Tongue (tissue), 2 donors: ENCODE measurements around the gene TIMM13. TPM values are rescaled to one million over a fixed set of nuclear protein-coding genes. Genes with fewer than 3 reads are reported as not detected.

Experiments
- DNase-seq: peaks from one replicate; pipeline ENCODE4 v3.0.0-alpha.2; 2015
- total RNA-seq: library from RNA; depleted of rRNA; stranded (reverse); fragments of >200 nt; gene quantifications from one replicate; pipeline ENCODE4 v1.2.3, GENCODE V29; 2014

The TIMM13 gene
- total RNA-seq, 1 donor from 2014 or later: 47.2 TPM

GRCh38 chr19:2454962-2455850 is 27.8 kb upstream of the TIMM13 start:
- no peak for DNase-seq

DNA sequence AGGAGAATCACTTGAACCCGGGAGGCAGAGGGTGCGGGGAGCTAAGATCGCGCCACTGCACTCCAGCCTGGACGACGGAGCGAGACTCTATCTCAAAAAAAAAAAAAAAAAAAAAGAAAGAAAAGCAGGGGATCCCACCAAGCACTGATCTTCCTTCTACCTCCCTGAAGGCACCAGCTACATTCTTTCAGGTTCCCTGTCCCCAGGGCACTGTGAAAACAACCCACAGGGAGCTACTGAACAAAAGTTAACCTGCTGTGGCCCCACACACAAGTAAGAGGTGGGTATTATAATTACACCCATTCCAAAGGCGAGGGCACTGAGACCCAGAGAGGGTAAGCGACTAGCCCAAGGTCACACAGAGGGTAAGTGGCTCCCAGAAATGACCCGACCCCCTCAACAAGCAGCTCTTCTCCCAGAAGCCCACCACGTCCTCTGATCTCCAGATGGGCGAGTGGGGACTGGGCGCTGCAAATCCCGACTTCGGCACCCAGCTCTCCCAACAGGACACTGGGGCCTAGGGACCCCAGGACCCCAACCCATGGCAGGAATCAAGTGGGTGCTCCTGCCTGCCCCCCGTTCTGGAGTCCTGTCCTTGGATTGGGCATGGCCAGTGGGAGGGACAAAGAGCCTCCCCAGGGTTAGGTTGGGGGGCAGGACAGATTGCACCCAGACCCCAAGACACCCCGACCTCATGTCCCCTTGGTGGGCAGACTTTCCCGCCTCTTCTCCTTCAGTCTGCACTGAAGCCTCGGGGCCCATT is 27.0 kb upstream of the TIMM13 start:
- no peak for DNase-seq

DNA sequence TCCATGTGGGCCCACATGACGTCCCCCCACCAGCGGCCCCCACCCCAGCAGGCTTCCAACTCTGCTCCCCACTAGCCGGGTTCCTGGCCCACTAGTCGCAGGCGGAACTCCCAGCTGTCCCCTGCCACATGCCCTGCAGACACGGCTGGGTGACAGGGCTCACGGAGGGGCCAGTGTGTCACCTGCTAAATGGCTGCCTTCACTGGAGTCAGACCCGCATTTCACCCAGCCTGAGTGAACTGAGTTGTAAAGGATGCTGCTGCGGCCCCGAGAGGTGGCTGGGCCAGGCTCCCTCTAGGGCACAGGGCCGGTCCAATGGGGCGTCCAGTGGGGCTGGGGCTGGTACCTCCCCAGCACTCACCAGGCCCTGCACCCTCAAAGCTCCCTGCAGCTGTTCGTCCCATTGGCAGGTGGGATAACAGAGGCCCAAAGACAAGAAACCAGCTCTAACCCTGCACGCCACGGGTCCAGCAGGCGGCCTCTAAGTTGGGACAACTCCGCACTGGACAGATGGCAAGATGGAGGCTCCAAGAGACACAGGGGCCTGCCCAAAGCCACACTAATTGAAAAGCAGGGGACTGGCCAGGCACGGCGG is 26.1 kb upstream of the TIMM13 start:
- DNase-seq: no peak

DNA sequence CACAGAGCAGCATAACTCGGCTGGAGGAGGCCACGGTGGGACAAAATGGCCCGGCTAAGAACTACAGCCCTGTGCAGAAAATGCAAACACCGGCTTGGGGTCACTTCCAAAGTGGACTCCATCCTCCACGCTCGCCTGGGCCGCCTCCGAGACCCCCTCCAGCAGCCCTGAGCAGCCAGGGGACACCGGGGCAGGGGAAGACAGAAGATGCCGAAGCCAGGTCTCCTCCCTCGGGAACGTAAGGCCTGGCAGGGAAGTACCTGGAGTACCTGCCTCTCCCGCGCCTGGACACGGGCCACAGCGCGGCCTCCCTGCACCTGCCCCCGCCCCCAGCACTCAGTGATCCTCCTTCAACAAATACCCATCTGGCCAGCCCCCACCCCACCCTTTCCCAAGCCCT is 24.4 kb upstream of the TIMM13 start:
- no peak for DNase-seq

GRCh38 chr19:2451138-2451537 is 23.8 kb upstream of the TIMM13 start:
- no peak for DNase-seq

DNA sequence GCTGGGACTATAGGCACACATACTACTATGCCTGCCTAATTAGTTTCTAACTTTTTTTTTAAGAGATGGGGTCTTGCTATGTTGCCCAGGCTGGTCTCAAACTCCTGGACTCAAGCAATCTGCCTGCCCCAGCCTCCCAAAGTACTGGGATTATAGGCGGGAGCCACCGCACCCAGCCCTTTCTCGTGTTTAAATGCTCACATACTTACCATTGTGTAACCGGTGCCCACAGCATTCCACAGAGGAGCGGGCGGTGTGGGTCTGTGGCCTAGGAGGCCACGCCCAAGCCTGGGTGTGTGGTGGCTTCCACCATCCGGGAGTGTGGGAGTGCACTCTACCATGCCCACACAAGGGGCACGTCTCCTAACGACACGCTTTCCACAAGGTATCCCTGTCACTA is 21.6 kb upstream of the TIMM13 start:
- no peak for DNase-seq

GRCh38 chr19:2446381-2446780 is 19.0 kb upstream of the TIMM13 start:
- DNase-seq: peak; percentile 96

GRCh38 chr19:2444251-2445002 is 17.0 kb upstream of the TIMM13 start:
- DNase-seq: no peak

GRCh38 chr19:2443785-2444182 is 16.4 kb upstream of the TIMM13 start:
- no peak for DNase-seq

DNA sequence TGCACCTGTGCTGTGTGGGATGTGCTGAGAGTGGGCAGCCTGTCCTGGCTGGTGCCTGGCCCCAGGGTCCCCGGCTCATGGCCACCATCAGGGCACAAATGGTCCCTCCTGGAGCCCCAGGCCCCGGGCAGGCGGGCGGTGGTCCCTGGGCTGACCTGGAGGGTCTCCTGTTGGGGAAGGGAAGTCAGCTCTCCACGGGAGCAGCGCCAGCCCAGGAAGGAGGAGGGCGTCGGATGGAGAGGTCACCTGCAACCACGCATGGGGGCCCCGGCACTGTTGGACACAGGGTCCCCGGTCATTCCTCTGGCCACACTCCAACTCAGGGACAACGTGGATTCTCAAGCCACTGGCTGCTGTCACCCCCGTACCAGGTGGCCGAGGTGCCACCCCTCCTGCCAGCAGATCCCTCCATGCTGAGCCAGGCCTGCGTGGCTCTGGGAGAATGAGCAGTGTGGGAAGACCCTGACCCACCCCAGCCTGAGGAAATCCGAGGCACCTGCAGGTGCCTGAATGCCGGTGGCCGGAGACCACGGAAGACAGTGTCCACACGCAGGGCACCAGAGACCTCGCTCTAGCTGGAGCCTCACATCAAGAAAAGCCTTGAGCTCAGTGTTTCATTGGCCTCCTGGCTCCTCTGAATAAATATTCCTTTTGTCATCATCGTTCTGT is 15.9 kb upstream of the TIMM13 start:
- no peak for DNase-seq

DNA sequence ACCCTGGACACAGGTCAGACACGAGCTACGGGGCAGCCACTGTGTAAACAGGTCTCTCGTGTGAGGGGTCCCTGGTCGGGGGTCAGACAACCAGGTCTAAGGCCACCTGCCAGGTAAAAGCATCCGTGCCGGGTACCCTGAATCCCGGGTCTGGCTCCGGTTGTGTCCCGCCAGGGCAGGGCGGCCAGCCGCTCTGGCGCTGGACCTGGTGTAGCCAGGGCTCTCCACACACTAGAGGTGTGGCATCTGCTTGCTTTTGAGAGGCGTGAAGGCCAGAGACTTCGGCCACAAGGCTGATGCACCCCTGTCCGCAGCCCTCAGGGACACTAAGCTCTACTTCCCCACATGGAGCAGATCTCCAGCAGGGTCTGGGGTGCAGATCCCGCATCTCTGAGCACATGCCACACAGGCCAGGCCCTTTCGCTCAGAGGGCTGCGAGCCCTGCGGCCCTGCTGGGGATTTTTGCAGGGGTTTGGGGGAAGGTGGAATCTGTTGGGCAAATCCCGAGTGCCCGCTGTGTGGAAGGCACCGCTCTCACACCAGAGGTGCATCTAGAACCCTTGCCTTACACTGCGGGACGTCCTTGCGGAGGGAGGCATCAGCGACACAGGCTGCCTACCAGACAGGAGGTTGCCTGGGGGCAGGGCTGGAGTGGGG is 13.8 kb upstream of the TIMM13 start:
- no peak for DNase-seq

- DNase-seq: no peak
These were observed 13.1 kb upstream of the TIMM13 start for GRCh38 chr19:2440515-2440914.

GRCh38 chr19:2438178-2438577 is 10.8 kb upstream of the TIMM13 start:
- no peak for DNase-seq

DNA sequence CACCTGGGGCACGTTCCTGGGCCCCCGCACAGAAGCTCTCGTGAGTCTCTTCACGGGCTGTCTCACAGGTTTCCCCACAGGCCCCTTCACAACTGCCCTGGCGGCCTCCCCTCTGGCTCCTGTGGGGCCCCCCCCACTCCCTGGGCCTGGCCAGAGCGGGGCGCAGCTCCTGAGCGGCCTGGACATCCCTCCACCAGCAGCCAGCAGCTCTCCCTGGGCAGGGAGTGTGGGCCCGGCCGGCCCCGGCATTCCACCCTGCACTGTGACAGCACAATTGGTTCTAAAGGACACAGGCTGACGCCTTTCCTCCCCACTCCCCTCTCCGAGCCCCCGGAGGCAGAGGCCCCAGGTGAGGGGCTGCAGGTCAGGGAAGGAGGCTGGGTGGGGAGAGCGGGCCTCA is 9.5 kb upstream of the TIMM13 start:
- no peak for DNase-seq

- DNase-seq: no peak
These were observed 9.0 kb upstream of the TIMM13 start for GRCh38 chr19:2436384-2436783.

DNA sequence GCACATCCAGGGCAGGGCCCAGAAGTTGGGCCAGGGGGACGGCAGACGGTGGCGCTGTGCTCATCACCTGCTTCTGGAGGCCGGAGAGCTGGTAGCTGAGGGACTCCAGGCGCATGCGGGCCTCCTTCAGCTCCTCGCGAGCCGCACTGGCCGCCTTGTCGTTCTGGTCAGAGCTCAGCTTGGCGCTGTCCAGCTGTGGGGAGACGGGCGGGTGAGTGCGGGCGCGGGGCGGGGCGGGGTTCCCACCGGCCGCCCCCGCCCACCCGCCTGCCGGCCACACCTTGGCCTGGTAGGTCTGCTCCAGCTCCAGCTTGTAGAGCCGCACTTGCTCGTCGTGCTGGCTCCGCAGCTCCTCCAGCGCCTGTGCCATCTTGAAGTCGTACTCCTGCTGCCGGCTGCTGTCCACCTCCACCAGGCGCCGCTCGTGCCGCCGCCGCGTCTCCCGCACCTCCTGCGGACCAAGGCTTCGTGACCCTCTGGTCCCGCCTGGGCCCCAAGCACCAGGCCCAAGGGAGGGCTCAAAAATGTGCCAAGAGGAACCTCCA is 7.4 kb upstream of the TIMM13 start:
- no peak for DNase-seq

DNA sequence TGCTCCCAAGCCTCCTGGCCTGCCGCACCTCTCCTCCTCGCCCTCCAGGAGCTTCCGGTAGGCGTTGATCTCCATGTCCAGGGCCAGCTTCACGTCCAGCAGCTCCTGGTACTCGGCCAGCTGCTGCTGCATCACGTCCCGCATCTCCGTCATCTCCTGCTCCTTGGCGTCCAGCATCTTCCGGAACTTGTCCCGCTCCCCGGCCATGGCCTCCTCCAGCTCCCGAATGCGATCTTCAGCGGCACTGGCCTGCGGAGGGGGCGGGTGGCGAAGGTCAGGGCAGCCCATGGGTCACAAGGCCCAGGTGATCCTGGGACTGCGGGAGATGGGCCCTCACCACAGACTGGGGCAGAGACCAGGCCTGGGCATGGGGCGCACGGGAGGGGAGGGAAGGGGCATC is 6.9 kb upstream of the TIMM13 start:
- no peak for DNase-seq

- DNase-seq: no peak
These were observed 6.5 kb upstream of the TIMM13 start for GRCh38 chr19:2433854-2434253.

- no peak for DNase-seq
These were observed 4.9 kb upstream of the TIMM13 start for GRCh38 chr19:2432131-2432848.

- no peak for DNase-seq
These were observed 4.1 kb upstream of the TIMM13 start for GRCh38 chr19:2431318-2432055.
